ENCODE results near the gene TM2D3. TPM values are rescaled to one million over a fixed set of nuclear protein-coding genes. Genes with fewer than 3 reads are reported as not detected.

TM2D3 gene
- total and polyA plus RNA-seq, 2 experiments from 2014 or later, result 26.2 to 36.6 TPM

DNA sequence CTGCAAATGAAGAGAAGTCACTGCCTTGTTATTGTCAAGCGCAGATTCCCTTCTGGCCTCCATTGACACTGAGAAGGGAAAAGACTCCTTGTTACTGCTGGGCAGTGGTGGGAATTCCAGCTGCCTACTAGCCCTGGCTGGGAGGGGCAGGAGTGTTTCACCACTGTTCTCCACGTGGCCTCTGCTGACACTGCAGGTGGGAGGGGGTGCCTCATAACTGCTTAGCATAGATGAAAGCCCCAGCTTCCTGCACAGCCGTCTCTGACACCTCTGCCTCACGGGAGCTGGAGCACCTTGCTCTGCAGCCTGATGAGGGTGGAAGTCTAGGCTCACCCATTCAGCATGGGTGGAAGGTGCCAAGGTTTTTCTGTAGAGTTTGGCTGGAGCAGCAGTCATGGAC, 52.1 kb downstream of the TM2D3 start:
- Histone ChIP-seq H3K27me3 (ENCODE audit: insufficient read depth) (no peaks in the 10 kb centered on the region), H3F3A (replicated peaks; ENCODE audit: low read depth) (no peaks in the 10 kb centered on the region), H3K4me1 (ENCODE audit: insufficient read depth) (no peaks in the 10 kb centered on the region), H2AFZ (peak overlapping the region; percentile 78; the same call in 1 of the 2 replicates), H3K27ac (ENCODE audit: low read depth) (no peak overlapping the region), H3K9me2 (ENCODE audit: insufficient read depth) (no peaks in the 10 kb centered on the region), H3K4me2 (no peak overlapping the region), H3K36me3 (ENCODE audit: insufficient read depth) (no peaks in the 10 kb centered on the region), H3K79me2 (replicated peaks; ENCODE audit: insufficient read depth) (no peaks in the 10 kb centered on the region), H3K4me3 (no peak overlapping the region), H4K20me1 (replicated peaks; ENCODE audit: insufficient read depth) (no peaks in the 10 kb centered on the region)
- TF ChIP-seq, protein P1, sequence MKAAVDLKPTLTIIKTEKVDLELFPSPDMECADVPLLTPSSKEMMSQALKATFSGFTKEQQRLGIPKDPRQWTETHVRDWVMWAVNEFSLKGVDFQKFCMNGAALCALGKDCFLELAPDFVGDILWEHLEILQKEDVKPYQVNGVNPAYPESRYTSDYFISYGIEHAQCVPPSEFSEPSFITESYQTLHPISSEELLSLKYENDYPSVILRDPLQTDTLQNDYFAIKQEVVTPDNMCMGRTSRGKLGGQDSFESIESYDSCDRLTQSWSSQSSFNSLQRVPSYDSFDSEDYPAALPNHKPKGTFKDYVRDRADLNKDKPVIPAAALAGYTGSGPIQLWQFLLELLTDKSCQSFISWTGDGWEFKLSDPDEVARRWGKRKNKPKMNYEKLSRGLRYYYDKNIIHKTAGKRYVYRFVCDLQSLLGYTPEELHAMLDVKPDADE (IDR thresholded peaks at IDR 0.05), result no peak
- TF ChIP-seq, protein P2, sequence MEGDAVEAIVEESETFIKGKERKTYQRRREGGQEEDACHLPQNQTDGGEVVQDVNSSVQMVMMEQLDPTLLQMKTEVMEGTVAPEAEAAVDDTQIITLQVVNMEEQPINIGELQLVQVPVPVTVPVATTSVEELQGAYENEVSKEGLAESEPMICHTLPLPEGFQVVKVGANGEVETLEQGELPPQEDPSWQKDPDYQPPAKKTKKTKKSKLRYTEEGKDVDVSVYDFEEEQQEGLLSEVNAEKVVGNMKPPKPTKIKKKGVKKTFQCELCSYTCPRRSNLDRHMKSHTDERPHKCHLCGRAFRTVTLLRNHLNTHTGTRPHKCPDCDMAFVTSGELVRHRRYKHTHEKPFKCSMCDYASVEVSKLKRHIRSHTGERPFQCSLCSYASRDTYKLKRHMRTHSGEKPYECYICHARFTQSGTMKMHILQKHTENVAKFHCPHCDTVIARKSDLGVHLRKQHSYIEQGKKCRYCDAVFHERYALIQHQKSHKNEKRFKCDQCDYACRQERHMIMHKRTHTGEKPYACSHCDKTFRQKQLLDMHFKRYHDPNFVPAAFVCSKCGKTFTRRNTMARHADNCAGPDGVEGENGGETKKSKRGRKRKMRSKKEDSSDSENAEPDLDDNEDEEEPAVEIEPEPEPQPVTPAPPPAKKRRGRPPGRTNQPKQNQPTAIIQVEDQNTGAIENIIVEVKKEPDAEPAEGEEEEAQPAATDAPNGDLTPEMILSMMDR (conservative IDR thresholded peaks at IDR 0.05; ENCODE audit: low read depth in 2 of 2), result no peak
- TF ChIP-seq NANOG (IDR thresholded peaks at IDR 0.05; ENCODE audit: borderline replicate concordance) (no peak), ZNF331 (CRISPR knock-in tag; IDR thresholded peaks at IDR 0.05; ENCODE audit: low read depth) (no peak), CREB1 (CRISPR knock-in tag; IDR thresholded peaks at IDR 0.05; ENCODE audit: low read depth) (no peak), STAT1 (IDR thresholded peaks at IDR 0.05; ENCODE audit: unreplicated experiment) (no peak), EZH2phosphoT487 (IDR thresholded peaks at IDR 0.05; ENCODE audit: unreplicated experiment) (no peak), ZNF114 (CRISPR knock-in tag; IDR thresholded peaks at IDR 0.05) (no peak), JUNB (IDR thresholded peaks at IDR 0.05; ENCODE audit: unreplicated experiment) (no peak), POLR2AphosphoS5 (IDR thresholded peaks at IDR 0.05; ENCODE audit: low read depth) (no peak), EZH2 (IDR thresholded peaks at IDR 0.05; ENCODE audit: low read depth, unreplicated experiment) (no peak)
- TF ChIP-seq, protein P3, sequence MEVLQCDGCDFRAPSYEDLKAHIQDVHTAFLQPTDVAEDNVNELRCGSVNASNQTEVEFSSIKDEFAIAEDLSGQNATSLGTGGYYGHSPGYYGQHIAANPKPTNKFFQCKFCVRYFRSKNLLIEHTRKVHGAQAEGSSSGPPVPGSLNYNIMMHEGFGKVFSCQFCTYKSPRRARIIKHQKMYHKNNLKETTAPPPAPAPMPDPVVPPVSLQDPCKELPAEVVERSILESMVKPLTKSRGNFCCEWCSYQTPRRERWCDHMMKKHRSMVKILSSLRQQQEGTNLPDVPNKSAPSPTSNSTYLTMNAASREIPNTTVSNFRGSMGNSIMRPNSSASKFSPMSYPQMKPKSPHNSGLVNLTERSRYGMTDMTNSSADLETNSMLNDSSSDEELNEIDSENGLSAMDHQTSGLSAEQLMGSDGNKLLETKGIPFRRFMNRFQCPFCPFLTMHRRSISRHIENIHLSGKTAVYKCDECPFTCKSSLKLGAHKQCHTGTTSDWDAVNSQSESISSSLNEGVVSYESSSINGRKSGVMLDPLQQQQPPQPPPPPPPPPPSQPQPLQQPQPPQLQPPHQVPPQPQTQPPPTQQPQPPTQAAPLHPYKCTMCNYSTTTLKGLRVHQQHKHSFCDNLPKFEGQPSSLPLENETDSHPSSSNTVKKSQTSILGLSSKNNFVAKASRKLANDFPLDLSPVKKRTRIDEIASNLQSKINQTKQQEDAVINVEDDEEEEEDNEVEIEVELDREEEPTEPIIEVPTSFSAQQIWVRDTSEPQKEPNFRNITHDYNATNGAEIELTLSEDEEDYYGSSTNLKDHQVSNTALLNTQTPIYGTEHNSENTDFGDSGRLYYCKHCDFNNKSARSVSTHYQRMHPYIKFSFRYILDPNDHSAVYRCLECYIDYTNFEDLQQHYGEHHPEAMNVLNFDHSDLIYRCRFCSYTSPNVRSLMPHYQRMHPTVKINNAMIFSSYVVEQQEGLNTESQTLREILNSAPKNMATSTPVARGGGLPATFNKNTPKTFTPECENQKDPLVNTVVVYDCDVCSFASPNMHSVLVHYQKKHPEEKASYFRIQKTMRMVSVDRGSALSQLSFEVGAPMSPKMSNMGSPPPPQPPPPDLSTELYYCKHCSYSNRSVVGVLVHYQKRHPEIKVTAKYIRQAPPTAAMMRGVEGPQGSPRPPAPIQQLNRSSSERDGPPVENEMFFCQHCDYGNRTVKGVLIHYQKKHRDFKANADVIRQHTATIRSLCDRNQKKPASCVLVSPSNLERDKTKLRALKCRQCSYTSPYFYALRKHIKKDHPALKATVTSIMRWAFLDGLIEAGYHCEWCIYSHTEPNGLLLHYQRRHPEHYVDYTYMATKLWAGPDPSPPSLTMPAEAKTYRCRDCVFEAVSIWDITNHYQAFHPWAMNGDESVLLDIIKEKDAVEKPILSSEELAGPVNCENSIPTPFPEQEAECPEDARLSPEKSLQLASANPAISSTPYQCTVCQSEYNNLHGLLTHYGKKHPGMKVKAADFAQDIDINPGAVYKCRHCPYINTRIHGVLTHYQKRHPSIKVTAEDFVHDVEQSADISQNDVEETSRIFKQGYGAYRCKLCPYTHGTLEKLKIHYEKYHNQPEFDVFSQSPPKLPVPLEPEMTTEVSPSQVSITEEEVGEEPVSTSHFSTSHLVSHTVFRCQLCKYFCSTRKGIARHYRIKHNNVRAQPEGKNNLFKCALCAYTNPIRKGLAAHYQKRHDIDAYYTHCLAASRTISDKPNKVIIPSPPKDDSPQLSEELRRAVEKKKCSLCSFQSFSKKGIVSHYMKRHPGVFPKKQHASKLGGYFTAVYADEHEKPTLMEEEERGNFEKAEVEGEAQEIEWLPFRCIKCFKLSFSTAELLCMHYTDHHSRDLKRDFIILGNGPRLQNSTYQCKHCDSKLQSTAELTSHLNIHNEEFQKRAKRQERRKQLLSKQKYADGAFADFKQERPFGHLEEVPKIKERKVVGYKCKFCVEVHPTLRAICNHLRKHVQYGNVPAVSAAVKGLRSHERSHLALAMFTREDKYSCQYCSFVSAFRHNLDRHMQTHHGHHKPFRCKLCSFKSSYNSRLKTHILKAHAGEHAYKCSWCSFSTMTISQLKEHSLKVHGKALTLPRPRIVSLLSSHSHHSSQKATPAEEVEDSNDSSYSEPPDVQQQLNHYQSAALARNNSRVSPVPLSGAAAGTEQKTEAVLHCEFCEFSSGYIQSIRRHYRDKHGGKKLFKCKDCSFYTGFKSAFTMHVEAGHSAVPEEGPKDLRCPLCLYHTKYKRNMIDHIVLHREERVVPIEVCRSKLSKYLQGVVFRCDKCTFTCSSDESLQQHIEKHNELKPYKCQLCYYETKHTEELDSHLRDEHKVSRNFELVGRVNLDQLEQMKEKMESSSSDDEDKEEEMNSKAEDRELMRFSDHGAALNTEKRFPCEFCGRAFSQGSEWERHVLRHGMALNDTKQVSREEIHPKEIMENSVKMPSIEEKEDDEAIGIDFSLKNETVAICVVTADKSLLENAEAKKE (CRISPR knock-in tag; IDR thresholded peaks at IDR 0.05), result no peak
- TF ChIP-seq, protein P4, sequence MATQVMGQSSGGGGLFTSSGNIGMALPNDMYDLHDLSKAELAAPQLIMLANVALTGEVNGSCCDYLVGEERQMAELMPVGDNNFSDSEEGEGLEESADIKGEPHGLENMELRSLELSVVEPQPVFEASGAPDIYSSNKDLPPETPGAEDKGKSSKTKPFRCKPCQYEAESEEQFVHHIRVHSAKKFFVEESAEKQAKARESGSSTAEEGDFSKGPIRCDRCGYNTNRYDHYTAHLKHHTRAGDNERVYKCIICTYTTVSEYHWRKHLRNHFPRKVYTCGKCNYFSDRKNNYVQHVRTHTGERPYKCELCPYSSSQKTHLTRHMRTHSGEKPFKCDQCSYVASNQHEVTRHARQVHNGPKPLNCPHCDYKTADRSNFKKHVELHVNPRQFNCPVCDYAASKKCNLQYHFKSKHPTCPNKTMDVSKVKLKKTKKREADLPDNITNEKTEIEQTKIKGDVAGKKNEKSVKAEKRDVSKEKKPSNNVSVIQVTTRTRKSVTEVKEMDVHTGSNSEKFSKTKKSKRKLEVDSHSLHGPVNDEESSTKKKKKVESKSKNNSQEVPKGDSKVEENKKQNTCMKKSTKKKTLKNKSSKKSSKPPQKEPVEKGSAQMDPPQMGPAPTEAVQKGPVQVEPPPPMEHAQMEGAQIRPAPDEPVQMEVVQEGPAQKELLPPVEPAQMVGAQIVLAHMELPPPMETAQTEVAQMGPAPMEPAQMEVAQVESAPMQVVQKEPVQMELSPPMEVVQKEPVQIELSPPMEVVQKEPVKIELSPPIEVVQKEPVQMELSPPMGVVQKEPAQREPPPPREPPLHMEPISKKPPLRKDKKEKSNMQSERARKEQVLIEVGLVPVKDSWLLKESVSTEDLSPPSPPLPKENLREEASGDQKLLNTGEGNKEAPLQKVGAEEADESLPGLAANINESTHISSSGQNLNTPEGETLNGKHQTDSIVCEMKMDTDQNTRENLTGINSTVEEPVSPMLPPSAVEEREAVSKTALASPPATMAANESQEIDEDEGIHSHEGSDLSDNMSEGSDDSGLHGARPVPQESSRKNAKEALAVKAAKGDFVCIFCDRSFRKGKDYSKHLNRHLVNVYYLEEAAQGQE (IDR thresholded peaks at IDR 0.05; ENCODE audit: unreplicated experiment), result no peak
- Mint-ChIP-seq H3K4me1 (no peaks in the 10 kb centered on the region; the same call in 2 of the 3 replicates), H3K4me3 (no peak overlapping the region), H3K36me3 (ENCODE audit: low read depth) (no peaks in the 10 kb centered on the region), H3K27ac (no peak overlapping the region), H3K27me3 (ENCODE audit: insufficient read depth, low read depth, poor library complexity) (peaks cover 3% of the 10 kb centered on the region), H3K9me3 (peaks cover 7% of the 10 kb centered on the region; the same call in 2 of the 3 replicates)
- ATAC-seq (peak; percentile 77), DNase-seq (ENCODE audit: low spot score) (peak; percentile 38)

Data from GM23338 (cell line).